ENCODE data around the gene SNTA1.

DNA sequence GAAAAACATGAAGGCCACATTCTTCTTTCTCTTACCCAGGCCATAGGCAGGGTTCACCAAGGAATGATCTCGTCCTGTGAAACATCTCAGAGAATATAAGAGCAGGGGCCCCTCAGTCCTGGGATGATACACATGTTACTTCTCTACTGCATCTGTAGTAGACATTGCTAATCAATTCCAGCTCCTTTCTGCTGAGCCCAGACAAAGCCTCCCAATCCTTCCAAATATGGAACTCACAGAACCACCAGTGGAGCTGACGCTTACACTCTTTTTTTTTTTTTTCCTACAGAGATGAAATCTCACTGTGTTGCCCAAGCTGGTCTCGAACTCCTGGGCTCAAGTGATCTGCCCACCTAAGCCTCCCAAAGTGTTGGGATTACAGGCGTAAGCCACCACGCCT, 9.1 kb downstream of the SNTA1 start:
- TF ChIP-seq, protein P1, sequence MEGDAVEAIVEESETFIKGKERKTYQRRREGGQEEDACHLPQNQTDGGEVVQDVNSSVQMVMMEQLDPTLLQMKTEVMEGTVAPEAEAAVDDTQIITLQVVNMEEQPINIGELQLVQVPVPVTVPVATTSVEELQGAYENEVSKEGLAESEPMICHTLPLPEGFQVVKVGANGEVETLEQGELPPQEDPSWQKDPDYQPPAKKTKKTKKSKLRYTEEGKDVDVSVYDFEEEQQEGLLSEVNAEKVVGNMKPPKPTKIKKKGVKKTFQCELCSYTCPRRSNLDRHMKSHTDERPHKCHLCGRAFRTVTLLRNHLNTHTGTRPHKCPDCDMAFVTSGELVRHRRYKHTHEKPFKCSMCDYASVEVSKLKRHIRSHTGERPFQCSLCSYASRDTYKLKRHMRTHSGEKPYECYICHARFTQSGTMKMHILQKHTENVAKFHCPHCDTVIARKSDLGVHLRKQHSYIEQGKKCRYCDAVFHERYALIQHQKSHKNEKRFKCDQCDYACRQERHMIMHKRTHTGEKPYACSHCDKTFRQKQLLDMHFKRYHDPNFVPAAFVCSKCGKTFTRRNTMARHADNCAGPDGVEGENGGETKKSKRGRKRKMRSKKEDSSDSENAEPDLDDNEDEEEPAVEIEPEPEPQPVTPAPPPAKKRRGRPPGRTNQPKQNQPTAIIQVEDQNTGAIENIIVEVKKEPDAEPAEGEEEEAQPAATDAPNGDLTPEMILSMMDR (IDR thresholded peaks at IDR 0.05) = no peak
- no peak for TF ChIP-seq POLR2A (IDR thresholded peaks at IDR 0.05)
